Measurements from ENCODE around the gene LYRM4.

- TF ChIP-seq KLF10 (tag by site-specific recombination; IDR thresholded peaks at IDR 0.05) (no peak), CTCF (tag by site-specific recombination; IDR thresholded peaks at IDR 0.05) (no peak), MZF1 (tag by site-specific recombination; IDR thresholded peaks at IDR 0.05; ENCODE audit: borderline replicate concordance) (no peak), ZBTB21 (tag by site-specific recombination; IDR thresholded peaks at IDR 0.05) (no peak), KLF8 (tag by site-specific recombination; IDR thresholded peaks at IDR 0.05) (no peak), ZNF510 (tag by site-specific recombination; IDR thresholded peaks at IDR 0.05; ENCODE audit: insufficient replicate concordance) (no peak), REPIN1 (tag by site-specific recombination; IDR thresholded peaks at IDR 0.05; ENCODE audit: low read depth) (no peak), ZNF292 (tag by site-specific recombination; IDR thresholded peaks at IDR 0.05; ENCODE audit: borderline replicate concordance, low read depth) (no peak), ZNF184 (tag by site-specific recombination; IDR thresholded peaks at IDR 0.05) (no peak), ZNF776 (tag by site-specific recombination; IDR thresholded peaks at IDR 0.05; ENCODE audit: borderline replicate concordance) (no peak), TSHZ1 (tag by site-specific recombination; IDR thresholded peaks at IDR 0.05; ENCODE audit: borderline replicate concordance) (no peak), ZBTB7A (tag by site-specific recombination; IDR thresholded peaks at IDR 0.05; ENCODE audit: low read depth) (no peak)
Observed at GRCh38 chr6:5172897-5173474, 87.8 kb downstream of the LYRM4 start.

Data from HEK293 (cell line).